Neural progenitor cell (in vitro differentiated cells): ENCODE data around the gene BBS12.

Experiments
- CTCF ChIP-seq: fragments of 200-600 bp; sonication (generic); IDR thresholded peaks from 2 replicates; pipeline ENCODE4 v1.5.1; 2017; ENCODE audit warnings: antibody characterized with exemption, mild to moderate bottlenecking
- EZH2phosphoT487 ChIP-seq: fragments of 200-600 bp; sonication (generic); IDR thresholded peaks from 2 replicates; pipeline ENCODE4 v1.6.1; 2017; ENCODE audit warnings: antibody characterized with exemption

- no peak for TF ChIP-seq CTCF
- no peak for TF ChIP-seq EZH2phosphoT487
Measured at GRCh38 chr4:122781486-122781885, 49.0 kb downstream of the BBS12 start.
